Glutamatergic neuron (in vitro differentiated cells): ENCODE data around the gene TVP23A. TPM values are rescaled to one million over a fixed set of nuclear protein-coding genes. Genes with fewer than 3 reads are reported as not detected.
"Not testable (repeated sequence)": the region's sequence is repeated elsewhere in the genome, so short reads cannot be mapped to it uniquely, and the experiment has no call there.

Experiments
- DNase-seq: peaks from one replicate; pipeline ENCODE4 v3.0.0; 2022
- H3K27ac Mint-ChIP-seq: one replicate; pipeline ENCODE4 v1.8.0; 2020; ENCODE audit warnings: mild to moderate bottlenecking, mixed read lengths, inconsistent platforms; ENCODE audit not compliant: unreplicated experiment
- H3K27me3 Mint-ChIP-seq: one replicate; pipeline ENCODE4 v1.8.0; 2020; ENCODE audit warnings: mild to moderate bottlenecking, moderate library complexity, mixed read lengths, inconsistent platforms; ENCODE audit not compliant: unreplicated experiment
- H3K36me3 Mint-ChIP-seq: one replicate; pipeline ENCODE4 v1.8.0; 2020; ENCODE audit warnings: mild to moderate bottlenecking, mixed read lengths, inconsistent platforms; ENCODE audit not compliant: unreplicated experiment
- H3K4me1 Mint-ChIP-seq: one replicate; pipeline ENCODE4 v1.8.0; 2020; ENCODE audit warnings: mild to moderate bottlenecking, low read depth, mixed read lengths, inconsistent platforms; ENCODE audit not compliant: unreplicated experiment
- H3K4me3 Mint-ChIP-seq: one replicate; pipeline ENCODE4 v1.8.0; 2020; ENCODE audit warnings: mild to moderate bottlenecking, mixed read lengths, inconsistent platforms; ENCODE audit not compliant: unreplicated experiment
- H3K9me3 Mint-ChIP-seq: one replicate; pipeline ENCODE4 v1.8.0; 2020; ENCODE audit warnings: mild to moderate bottlenecking, moderate library complexity, mixed read lengths, inconsistent platforms; ENCODE audit not compliant: unreplicated experiment
- total RNA-seq: library from RNA; stranded (reverse); fragmentation: NEBNext Ultra II Directional; extraction: Animal tissue kit (Norgen Biotek cat#: 25700); gene quantifications from one replicate; pipeline ENCODE4 v1.2.1, GENCODE V29; 2021; ENCODE audit not compliant: unreplicated experiment
- TF ChIP-seq, protein P1 (sequence below): fragments of 200-600 bp; sonication (generic); IDR thresholded peaks from one replicate; pipeline ENCODE4 v1.5.0; 2021; ENCODE audit not compliant: partially characterized antibody, unreplicated experiment

The TVP23A gene
- total RNA-seq, 1 donor from 2014 or later = 8.4 TPM

DNA sequence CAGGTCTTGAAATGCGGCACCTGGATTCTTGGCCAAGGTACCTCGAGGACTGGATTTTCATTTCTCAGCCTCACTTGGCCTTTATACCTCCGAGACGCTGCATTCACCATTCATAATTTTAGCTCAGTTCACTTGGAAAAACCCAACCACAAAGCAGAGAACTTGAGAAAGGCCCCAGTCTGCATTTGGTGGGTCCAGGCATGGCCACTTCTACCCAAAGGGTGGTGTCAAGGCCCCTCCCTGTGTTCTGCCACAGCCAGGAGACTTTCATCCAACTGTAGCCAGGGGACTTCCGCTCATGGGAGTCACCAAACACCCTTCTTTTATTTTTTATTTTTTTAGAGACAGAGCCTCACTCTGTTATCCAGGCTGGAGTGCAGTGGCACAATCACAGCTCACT, 14.7 kb upstream of the TVP23A start:
- Mint-ChIP-seq H3K4me1 (no peaks in the 10 kb centered on the region), H3K4me3 (no peak overlapping the region), H3K36me3 (no peaks in the 10 kb centered on the region), H3K27ac (no peak overlapping the region), H3K9me3 (no peaks in the 10 kb centered on the region), H3K27me3 (peaks cover 8% of the 10 kb centered on the region)
- DNase-seq = no peak
- TF ChIP-seq, protein P1, sequence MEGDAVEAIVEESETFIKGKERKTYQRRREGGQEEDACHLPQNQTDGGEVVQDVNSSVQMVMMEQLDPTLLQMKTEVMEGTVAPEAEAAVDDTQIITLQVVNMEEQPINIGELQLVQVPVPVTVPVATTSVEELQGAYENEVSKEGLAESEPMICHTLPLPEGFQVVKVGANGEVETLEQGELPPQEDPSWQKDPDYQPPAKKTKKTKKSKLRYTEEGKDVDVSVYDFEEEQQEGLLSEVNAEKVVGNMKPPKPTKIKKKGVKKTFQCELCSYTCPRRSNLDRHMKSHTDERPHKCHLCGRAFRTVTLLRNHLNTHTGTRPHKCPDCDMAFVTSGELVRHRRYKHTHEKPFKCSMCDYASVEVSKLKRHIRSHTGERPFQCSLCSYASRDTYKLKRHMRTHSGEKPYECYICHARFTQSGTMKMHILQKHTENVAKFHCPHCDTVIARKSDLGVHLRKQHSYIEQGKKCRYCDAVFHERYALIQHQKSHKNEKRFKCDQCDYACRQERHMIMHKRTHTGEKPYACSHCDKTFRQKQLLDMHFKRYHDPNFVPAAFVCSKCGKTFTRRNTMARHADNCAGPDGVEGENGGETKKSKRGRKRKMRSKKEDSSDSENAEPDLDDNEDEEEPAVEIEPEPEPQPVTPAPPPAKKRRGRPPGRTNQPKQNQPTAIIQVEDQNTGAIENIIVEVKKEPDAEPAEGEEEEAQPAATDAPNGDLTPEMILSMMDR = no peak

- Mint-ChIP-seq H3K9me3 (no peaks in the 10 kb centered on the region), H3K36me3 (no peaks in the 10 kb centered on the region), H3K4me1 (no peaks in the 10 kb centered on the region), H3K27me3 (peaks cover 8% of the 10 kb centered on the region), H3K4me3 (no peak overlapping the region), H3K27ac (no peak overlapping the region)
- DNase-seq = no peak
- TF ChIP-seq, protein P1 = no peak
Observed at GRCh38 chr16:10831894-10832886, 13.6 kb upstream of the TVP23A start.

DNA sequence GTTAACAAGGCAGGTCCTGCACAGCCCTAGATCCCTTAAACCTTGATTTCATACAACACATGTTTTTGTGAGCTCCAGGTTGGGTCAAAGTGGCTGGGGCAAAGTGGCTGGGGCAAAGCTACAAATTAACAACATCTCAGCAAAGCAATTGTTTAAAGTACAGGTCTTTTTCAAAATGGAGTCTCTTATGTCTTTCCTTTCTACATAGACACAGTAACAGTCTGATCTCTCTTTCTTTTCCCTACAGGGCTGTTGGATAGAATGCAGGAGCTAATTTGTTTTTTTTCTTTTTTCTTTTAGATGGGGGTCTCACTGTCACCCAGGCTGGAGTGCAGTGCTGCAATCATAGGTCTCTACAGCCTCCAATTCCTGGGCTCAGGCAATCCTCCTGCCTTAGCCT, 11.6 kb upstream of the TVP23A start:
- DNase-seq, H3K9me3 Mint-ChIP-seq, H3K4me3 Mint-ChIP-seq, H3K27ac Mint-ChIP-seq, H3K4me1 Mint-ChIP-seq, H3K36me3 Mint-ChIP-seq, H3K27me3 Mint-ChIP-seq: not testable (repeated sequence)

DNA sequence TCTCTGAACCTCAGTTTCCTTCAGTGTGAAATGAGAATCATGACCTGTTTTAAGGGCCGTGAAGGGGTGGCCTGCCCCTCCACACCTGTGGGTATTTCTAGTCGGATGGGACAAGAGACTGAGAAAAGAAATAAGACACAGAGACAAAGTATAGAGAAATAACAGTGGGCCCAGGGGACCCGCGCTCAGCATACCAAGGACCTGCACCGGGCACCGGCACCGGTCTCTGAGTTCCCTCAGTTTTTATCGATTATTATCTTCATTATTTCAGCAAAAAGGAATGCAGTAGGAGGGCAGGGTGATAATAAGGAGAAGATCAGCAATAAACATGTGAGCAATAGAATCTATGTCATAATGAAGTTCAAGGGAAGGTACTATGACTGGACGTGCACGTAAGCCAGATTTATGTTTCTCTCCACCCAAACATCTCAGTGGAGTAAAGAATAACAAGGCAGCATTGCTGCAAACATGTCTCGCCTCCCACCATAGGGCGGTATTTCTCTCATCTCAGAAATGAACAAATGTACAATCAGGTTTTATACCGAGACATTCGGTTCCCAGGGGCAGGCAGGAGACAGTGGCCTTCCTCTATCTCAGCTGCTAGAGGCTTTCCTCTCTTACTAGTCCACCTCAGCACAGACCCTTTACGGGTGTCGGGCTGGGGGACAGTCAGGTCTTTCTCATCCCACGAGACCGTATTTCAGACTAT, 10.9 kb upstream of the TVP23A start:
- H3K27me3 Mint-ChIP-seq, H3K9me3 Mint-ChIP-seq, H3K36me3 Mint-ChIP-seq, H3K27ac Mint-ChIP-seq, DNase-seq, H3K4me1 Mint-ChIP-seq, H3K4me3 Mint-ChIP-seq: not testable (repeated sequence)

GRCh38 chr16:10828851-10829366, 10.3 kb upstream of the TVP23A start:
- no peak for DNase-seq
- H3K36me3 Mint-ChIP-seq = no peaks in the 10 kb centered on the region
- no peaks in the 10 kb centered on the region for H3K9me3 Mint-ChIP-seq
- no peaks in the 10 kb centered on the region for H3K4me1 Mint-ChIP-seq
- TF ChIP-seq, protein P1 = no peak
- no peak overlapping the region for H3K4me3 Mint-ChIP-seq
- no peak overlapping the region for H3K27ac Mint-ChIP-seq
- peaks cover 4% of the 10 kb centered on the region for H3K27me3 Mint-ChIP-seq
